Adipocyte (in vitro differentiated cells): ENCODE measurements around the gene RAB3A.
"Not testable (repeated sequence)": the region's sequence is repeated elsewhere in the genome, so short reads cannot be mapped to it uniquely, and the experiment has no call there.

Source experiments
- DNase-seq: peaks from one replicate; pipeline ENCODE4 v3.0.0-alpha.2; 2015; ENCODE audit warnings: low read depth
- H3K27me3 ChIP-seq: replicated peaks from 2 replicates; pipeline ENCODE4 v1.7.0; 2013; ENCODE audit warnings: mild to moderate bottlenecking, low read length, moderate library complexity; ENCODE audit not compliant: control insufficient read depth, insufficient read depth
- H3K36me3 ChIP-seq: 2 replicates; pipeline ENCODE4 v1.7.0; 2013; ENCODE audit warnings: low read length, mild to moderate bottlenecking, moderate library complexity; ENCODE audit not compliant: control insufficient read depth, insufficient read depth, severe bottlenecking
- H3K4me1 ChIP-seq: 2 replicates; pipeline ENCODE4 v1.7.0; 2013; ENCODE audit warnings: mild to moderate bottlenecking, low read length, moderate library complexity; ENCODE audit not compliant: control insufficient read depth, insufficient read depth
- H3K4me3 ChIP-seq: 2 replicates; pipeline ENCODE4 v1.7.0; 2013; ENCODE audit warnings: mild to moderate bottlenecking, low read length, moderate library complexity
- H3K9ac ChIP-seq: 2 replicates; pipeline ENCODE4 v1.7.0; 2013; ENCODE audit warnings: mild to moderate bottlenecking, low read length, moderate library complexity
- H3K9me3 ChIP-seq: 2 replicates; pipeline ENCODE4 v1.7.0; 2013; ENCODE audit warnings: mild to moderate bottlenecking, low read length, moderate library complexity; ENCODE audit not compliant: control insufficient read depth

RAB3A gene

DNA sequence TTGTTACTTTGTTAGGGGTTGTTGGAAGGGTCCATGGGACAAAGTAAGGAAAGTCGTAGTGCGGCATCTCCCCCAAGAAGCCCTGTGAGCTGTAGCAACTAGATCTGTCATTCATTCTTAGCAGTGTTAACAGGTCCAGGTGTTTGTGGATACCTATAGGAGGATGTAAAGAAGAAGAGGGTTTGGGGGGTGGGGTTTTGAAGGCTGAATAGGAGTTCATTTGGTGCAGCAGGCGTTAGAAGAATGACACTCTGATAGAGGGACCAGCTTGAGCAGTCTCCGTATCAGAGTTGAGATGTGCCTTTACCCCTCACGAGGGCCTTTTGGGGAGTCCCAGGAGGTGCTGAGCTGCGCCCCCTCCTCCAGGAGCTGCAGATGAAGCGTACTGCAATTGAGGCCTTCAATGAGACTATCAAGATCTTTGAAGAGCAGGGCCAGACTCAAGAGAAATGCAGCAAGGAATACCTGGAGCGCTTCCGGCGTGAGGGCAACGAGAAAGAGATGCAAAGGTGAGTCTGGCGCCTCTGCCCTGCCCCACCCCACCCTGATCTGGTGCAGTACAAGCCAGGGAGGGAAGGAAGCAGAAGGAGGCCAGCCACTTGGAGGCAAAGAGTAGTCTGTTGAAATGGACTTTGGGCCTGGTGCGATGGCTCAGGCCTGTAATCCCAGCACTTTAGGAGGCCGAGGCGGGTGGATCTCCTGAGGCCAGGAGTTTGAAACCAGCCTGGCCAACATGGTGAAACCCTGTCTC is 37.9 kb downstream of the RAB3A start:
- peaks cover 57% of the 10 kb centered on the region for H3K36me3 ChIP-seq
- no peak for DNase-seq
- H3K9ac ChIP-seq = no peak overlapping the region
- H3K27me3 ChIP-seq = no peaks in the 10 kb centered on the region
- no peaks in the 10 kb centered on the region for H3K9me3 ChIP-seq
- peaks cover 13% of the 10 kb centered on the region for H3K4me1 ChIP-seq
- no peak overlapping the region for H3K4me3 ChIP-seq

DNA sequence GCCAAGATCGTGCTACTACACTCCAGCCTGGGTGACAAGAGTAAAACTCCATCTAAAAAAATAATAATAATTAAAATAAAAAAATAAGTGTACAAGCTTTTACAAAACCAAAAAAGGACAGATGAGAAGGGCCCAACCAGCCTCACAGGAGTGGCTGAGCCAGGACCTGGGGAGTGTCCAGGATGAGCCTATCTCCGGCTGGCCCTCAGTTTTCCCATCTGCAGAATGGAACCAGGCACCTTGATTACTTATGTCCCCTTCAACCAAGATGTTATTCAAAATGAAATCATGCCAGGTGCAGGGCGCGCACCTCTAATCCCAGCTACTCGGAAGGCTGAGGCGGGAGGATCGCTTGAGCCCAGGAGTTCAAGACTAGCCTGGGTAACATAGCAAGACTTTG is 39.8 kb downstream of the RAB3A start:
- H3K4me3 ChIP-seq = no peak overlapping the region
- H3K9me3 ChIP-seq = no peaks in the 10 kb centered on the region
- no peak overlapping the region for H3K9ac ChIP-seq
- H3K36me3 ChIP-seq = peaks cover 52% of the 10 kb centered on the region
- peaks cover 8% of the 10 kb centered on the region for H3K4me1 ChIP-seq
- H3K27me3 ChIP-seq = no peaks in the 10 kb centered on the region
- DNase-seq = no peak

DNA sequence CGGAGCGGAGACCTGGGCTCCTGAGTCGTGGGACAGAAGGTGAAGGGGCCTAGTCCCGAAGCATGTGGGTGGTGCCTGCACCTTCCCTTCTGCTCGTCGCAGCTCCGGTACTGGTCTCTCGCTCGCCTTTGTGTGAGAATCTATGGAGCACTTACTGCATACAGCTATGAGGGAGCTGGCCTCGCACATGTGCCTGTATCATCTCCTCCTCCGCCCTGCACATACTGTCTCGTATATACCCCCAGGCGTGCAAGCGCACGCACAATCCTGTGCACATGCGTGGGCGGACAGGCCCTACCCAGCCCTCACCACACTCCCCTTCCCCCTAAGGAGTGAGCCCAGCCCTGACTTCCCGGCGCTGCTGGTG is 42.2 kb downstream of the RAB3A start:
- H3K27me3 ChIP-seq = no peaks in the 10 kb centered on the region
- peak overlapping the region; percentile 74 for H3K4me3 ChIP-seq
- no peak for DNase-seq
- H3K9ac ChIP-seq = peak overlapping the region; percentile 66
- no peaks in the 10 kb centered on the region for H3K9me3 ChIP-seq
- H3K4me1 ChIP-seq = peaks cover 18% of the 10 kb centered on the region
- peaks cover 32% of the 10 kb centered on the region for H3K36me3 ChIP-seq

DNA sequence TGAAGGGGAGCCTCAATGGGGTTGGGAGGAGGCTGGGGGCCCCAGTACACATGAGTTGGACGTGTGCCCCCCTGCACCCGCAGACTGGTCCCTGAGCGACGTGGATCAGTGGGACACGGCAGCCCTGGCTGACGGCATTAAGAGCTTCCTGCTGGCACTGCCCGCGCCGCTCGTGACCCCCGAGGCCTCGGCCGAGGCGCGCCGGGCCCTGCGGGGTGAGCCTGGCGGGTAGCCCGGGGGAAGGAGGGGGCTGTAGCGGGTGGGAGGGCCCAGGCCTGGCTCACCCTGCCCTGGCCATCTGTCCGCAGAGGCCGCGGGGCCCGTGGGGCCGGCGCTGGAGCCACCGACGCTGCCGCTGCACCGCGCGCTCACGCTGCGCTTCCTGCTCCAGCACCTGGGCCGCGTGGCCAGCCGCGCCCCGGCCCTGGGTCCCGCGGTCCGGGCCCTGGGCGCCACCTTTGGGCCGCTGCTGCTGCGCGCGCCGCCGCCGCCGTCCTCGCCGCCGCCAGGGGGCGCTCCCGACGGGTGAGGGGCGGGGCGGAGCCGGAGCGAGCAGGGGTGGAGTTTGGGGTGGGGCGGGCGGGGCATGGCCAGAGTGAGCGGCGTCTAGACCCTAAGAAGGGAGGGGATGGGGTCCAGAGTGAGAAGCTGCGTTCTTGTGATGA is 42.7 kb downstream of the RAB3A start:
- peaks cover 29% of the 10 kb centered on the region for H3K36me3 ChIP-seq
- no peaks in the 10 kb centered on the region for H3K27me3 ChIP-seq
- peak; percentile 84 for DNase-seq
- H3K9ac ChIP-seq = peak overlapping the region; percentile 66
- H3K4me1 ChIP-seq = peaks cover 21% of the 10 kb centered on the region
- H3K4me3 ChIP-seq = peak overlapping the region; percentile 74
- no peaks in the 10 kb centered on the region for H3K9me3 ChIP-seq

DNA sequence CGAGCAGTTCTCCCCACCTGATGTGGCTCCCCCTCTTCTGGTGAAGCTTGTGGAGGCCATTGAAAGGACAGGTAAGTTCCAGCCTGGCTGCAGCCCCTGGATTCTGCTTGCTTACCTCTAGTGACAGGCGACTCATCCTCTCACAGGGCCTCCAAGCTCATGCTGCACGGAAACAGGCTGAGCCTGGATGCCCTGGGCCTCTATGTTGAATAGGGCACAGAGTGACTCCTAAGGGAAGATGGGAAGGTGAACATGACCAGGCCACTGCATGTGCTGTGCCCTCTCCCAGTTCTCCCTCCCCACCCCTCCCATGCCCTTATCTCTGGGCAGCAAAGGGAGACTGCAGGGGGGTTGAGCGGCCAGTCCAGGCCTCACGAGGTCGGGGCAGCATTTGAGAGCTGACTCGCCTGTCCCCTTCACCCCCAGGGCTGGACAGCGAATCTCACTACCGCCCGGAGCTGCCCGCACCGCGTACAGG is 43.3 kb downstream of the RAB3A start:
- peaks cover 23% of the 10 kb centered on the region for H3K36me3 ChIP-seq
- H3K4me1 ChIP-seq = peaks cover 21% of the 10 kb centered on the region
- H3K4me3 ChIP-seq = no peak overlapping the region
- H3K9me3 ChIP-seq = no peaks in the 10 kb centered on the region
- no peaks in the 10 kb centered on the region for H3K27me3 ChIP-seq
- DNase-seq = no peak
- H3K9ac ChIP-seq = peak overlapping the region; percentile 60

DNA sequence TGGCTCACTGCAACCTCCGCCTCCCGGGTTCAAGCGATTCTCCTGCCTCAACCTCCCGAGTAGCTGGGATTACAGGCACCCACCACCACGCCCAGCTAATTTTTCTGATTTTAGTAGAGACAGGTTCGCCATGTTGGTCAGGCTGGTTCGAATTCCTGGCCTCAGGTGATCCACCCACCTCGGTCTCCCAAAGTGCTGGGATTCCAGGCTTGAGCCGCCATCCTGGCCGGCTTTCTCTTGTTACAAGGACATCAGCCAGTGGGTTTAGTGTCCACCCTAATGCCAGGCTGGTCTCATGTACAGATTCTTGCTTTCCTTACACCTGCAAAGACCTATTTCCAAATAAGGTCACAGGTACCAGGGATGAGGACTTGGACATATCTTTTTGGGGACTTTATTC is 44.0 kb downstream of the RAB3A start:
- Histone ChIP-seq H3K27me3 (no peaks in the 10 kb centered on the region), H3K9ac (no peak overlapping the region), H3K36me3 (peaks cover 20% of the 10 kb centered on the region), H3K4me3 (no peak overlapping the region), H3K9me3 (no peaks in the 10 kb centered on the region), H3K4me1 (peaks cover 21% of the 10 kb centered on the region)
- DNase-seq = no peak

DNA sequence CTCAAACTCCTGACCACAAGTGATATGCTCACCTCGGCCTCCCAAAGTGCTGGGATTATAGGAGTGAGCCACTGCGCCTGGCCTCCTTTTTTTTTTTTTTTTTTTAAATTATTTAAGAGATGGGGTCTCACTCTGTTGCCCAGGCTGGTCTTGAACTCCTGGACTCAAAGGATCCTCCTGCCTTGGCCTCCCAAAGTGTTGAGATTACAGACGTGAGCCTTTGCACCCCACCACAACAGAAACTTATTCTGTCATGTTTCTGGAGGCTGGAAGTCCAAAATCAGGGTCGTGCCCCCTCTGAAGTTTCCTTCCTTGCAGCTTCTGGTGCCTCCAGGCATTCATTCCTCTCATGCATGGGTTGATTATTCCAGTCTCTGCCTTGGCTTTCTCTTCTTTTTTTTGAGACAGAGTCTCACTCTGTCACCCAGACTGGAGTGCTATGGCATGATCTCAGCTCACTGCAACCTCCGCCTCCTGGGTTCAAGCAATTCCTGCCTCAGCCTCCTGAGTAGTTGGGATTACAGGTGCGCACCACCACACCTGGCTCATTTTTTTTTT is 44.7 kb downstream of the RAB3A start:
- Histone ChIP-seq H3K36me3 (peaks cover 18% of the 10 kb centered on the region), H3K4me1 (peaks cover 24% of the 10 kb centered on the region)
- peak; percentile 58 for DNase-seq
- not testable (repeated sequence) for H3K4me3 ChIP-seq, H3K9ac ChIP-seq, H3K27me3 ChIP-seq, H3K9me3 ChIP-seq

DNA sequence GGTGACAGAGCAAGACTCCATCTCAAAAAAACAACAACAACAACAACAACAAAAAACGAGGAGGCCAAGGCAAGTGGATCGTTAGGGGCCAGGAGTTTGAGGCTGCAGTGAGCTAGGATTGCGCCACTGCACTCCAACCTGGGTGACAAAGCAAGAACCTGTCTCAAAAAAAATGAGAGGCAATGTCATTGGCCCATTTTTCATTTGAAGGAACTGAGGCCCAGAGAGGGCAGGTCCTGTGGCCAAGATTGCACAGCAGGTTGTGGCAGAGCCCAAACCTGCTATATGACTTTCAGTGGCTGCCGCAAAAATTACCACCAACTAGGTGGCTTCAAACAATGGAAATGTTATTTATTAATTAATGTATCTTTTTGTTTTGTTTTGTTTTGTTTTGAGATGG is 45.4 kb downstream of the RAB3A start:
- peaks cover 15% of the 10 kb centered on the region for H3K36me3 ChIP-seq
- H3K9ac ChIP-seq = no peak overlapping the region
- no peaks in the 10 kb centered on the region for H3K9me3 ChIP-seq
- no peaks in the 10 kb centered on the region for H3K27me3 ChIP-seq
- H3K4me3 ChIP-seq = no peak overlapping the region
- DNase-seq = no peak
- H3K4me1 ChIP-seq = peaks cover 28% of the 10 kb centered on the region

DNA sequence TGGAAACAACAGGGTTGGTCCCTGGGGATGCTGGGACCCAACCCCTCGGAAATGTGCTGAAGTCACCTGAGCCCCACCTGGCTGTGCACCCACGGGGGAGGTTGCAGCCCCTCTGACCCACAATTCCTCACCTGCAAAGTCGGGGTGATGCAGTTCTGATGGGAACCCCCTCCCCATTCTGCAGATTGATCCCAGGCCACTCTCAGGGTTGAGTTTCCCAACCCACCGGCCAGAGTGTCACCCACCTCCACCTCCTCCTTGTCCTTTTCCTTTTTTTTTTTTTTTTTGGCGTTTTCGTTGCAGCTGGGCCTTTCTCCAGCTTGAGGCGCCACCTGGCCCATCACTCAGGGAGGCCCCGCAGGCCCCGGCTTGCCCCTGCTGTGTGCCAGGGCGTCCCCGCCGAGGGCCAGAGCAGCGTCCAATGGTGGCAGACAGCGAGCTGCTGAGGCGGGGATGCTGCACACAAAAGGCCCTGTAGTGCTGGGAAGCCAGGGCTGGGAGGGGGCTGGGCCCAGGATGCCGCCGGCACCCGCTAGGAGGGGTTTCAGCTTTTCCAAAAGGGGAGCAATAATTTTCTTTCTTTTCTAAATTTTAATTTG is 46.3 kb downstream of the RAB3A start:
- no peaks in the 10 kb centered on the region for H3K9me3 ChIP-seq
- H3K4me1 ChIP-seq = peaks cover 28% of the 10 kb centered on the region
- no peaks in the 10 kb centered on the region for H3K27me3 ChIP-seq
- H3K4me3 ChIP-seq = no peak overlapping the region
- H3K9ac ChIP-seq = peak overlapping the region; percentile 25
- H3K36me3 ChIP-seq = peaks cover 6% of the 10 kb centered on the region
- DNase-seq = no peak

DNA sequence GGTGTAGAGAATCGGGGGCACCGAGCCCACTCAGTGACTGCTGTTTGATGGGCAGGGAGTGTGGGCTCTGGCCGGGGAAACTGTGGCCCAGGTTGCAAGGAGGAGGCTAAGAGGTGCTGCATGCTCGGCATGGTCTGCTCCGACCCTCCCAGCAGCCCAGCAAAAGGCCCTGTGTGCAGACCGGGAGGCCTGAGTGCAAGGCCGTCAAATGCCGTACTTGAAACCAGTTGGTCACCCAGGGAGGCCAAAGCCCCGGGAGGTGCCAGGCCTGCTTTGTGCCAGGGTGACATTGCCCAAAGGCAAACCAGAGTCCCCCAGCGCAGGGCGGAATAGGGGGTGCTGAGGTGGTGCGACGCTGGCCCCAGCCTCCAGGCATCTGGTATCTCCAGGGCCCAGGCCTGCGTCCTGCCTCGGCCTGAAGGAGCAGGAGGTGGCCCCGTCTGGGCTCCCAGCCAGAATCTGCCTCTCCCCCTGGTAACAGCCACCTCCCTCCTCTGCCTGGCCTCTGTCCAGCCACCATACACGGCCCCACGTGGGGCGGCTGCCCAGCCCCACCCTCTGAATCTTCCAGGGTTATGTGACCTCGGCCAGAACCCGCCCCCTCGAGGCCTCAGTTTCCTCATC is 46.9 kb downstream of the RAB3A start:
- Histone ChIP-seq H3K27me3 (no peaks in the 10 kb centered on the region), H3K36me3 (peaks cover 2% of the 10 kb centered on the region), H3K4me3 (no peak overlapping the region), H3K9ac (peak overlapping the region; percentile 76), H3K4me1 (peaks cover 28% of the 10 kb centered on the region), H3K9me3 (no peaks in the 10 kb centered on the region)
- peak; percentile 85 for DNase-seq

DNA sequence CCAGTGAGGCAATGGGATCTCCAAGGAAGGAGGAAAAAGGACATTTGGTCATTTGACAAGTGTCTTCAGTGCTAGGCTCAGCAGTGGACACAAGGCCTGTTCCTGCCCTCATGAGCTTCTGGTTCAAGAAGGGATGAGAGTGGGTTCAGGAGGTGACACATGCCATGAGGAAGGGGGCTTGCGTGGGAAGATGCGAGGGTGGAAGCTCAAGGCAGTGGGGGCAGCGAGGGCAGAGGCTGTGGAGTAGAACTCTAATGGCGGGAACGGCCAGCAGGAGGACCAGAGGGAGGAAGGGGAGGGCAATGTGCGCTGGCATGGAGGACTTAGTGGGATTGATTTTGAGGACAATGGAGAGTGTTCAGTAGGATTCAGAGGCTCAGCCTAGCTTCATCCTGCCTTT is 47.6 kb downstream of the RAB3A start:
- Histone ChIP-seq H3K4me1 (peaks cover 27% of the 10 kb centered on the region), H3K36me3 (no peaks in the 10 kb centered on the region), H3K9ac (peak overlapping the region; percentile 76), H3K9me3 (no peaks in the 10 kb centered on the region), H3K4me3 (no peak overlapping the region), H3K27me3 (no peaks in the 10 kb centered on the region)
- DNase-seq = no peak
